Right lobe of liver (tissue), 6 donors: ENCODE results near the gene RNU2-63P. TPM values are rescaled to one million over a fixed set of nuclear protein-coding genes. Genes with fewer than 3 reads are reported as not detected.
A peak's percentile ranks its signal among the peaks of the same experiment; 100 is the strongest.

Experiments used
- ATAC-seq, 4 donors: fragments of 200-7000 bp; cut with Tn5 transposase; one replicate each; pipeline ENCODE4 v1.9.1; 2020; ENCODE audit warnings: mild to moderate bottlenecking in 4 of 4, moderate library complexity in 4 of 4
- DNase-seq, 3 donors: peaks; one replicate each; pipeline ENCODE4 v3.0.0-alpha.2; 2020
- H3K27ac ChIP-seq, 3 donors: fragments of 200-600 bp; one replicate each; pipeline ENCODE4 v1.8.0; 2022
- H3K27me3 ChIP-seq, 2 donors: fragments of 200-600 bp; one replicate each; pipeline ENCODE4 v1.8.0; 2022
- H3K36me3 ChIP-seq, 4 donors: fragments of 200-600 bp; sonication (generic) in 1 of 4; one replicate each; pipeline versions ENCODE4 v1.5.1 to v1.8.0; 2017 to 2022; ENCODE audit warnings: control low read depth in 1 of 4
- H3K4me1 ChIP-seq, 4 donors: fragments of 200-600 bp; sonication (generic) in 1 of 4; one replicate each; pipeline versions ENCODE4 v1.5.1 to v1.8.0; 2017 to 2022; ENCODE audit warnings: control low read depth in 1 of 4
- H3K4me3 ChIP-seq, 3 donors: fragments of 200-600 bp; one replicate each; pipeline ENCODE4 v1.8.0; 2022
- H3K9me3 ChIP-seq, 4 donors: fragments of 200-600 bp; sonication (generic) in 1 of 4; one replicate each; pipeline versions ENCODE4 v1.5.1 to v1.8.0; 2017 to 2022; ENCODE audit warnings: control low read depth in 1 of 4
- CTCF ChIP-seq, 4 donors: fragments of 200-600 bp in 3 of 4; fragments of 450-650 bp in 1 of 4; IDR thresholded peaks; one replicate each; pipeline versions ENCODE4 v1.5.1 to v1.8.0; 2016 to 2022; ENCODE audit warnings: antibody characterized with exemption in 4 of 4, mild to moderate bottlenecking in 2 of 4
- POLR2A ChIP-seq: fragments of 450-650 bp; IDR thresholded peaks from one replicate; pipeline ENCODE4 v1.6.1; 2017; ENCODE audit warnings: antibody characterized with exemption, mild to moderate bottlenecking
- WGBS: methylation state at CpG from one replicate; pipeline ENCODE4 v1.1.6; 2018; ENCODE audit warnings: low coverage, low lambda C conversion rate; ENCODE audit not compliant: insufficient coverage; ENCODE audit errors: missing lambda C conversion rate; 5-methylcytosine and 5-hydroxymethylcytosine counted together
- intact Hi-C, 2 donors: fragments of 100-400 bp; cut with DNase I; formaldehyde crosslinking; loops; one replicate each; pipeline versions ENCODE4 v1.11.2 to v1.14.1; 2022
- long read RNA-seq: library from polyadenylated mRNA; unstranded; transcript quantifications from one replicate; pipeline ENCODE4 v2.0.0, GENCODE V29; 2019
- total RNA-seq, 6 experiments: library from RNA; depleted of rRNA in 2 of 6; stranded (reverse); fragments of >200 nt in 2 of 6; fragmentation: NEBNext Ultra II Directional in 3 of 6; extraction: Animal tissue kit (Norgen Biotek cat#: 25700) in 3 of 6; gene quantifications; one replicate each; pipeline versions ENCODE4 v1.1.0 to v1.2.4, GENCODE V29; 2016 to 2023
- donor health status: DM: no; HTN: yes; CAD: no.
- donor health status: DM: no; HTN: no; CAD: no.
- donor health status: DM: no; HTN: no; CAD: no.
- donor health status: DM: no; HTN: yes; CAD: no.
- donor health status: DM: no; HTN: yes; CAD: no.

RNU2-63P gene
- 1 to 10 TPM in 3 of 6 experiments, not detected in 3; 2.0 to 4.2 (median 2.6) TPM for total RNA-seq
- long read RNA-seq: 0 reads

GRCh38 chr2:88016086-88016959 lies at the start of gene RNU2-63P:
Gene RNU2-63P (minus strand): TSS chr2:88016547.
- Histone ChIP-seq H3K27me3 (no peaks in the 10 kb centered on the region), H3K4me1 (peaks cover 0 to 15% (median 0%) of the 10 kb centered on the region in 4 donors), H3K27ac (peak within 1 kb of the TSS; percentile 92 to 97 (median 94)), H3K36me3 (no peaks in the 10 kb centered on the region), H3K9me3 (no peaks in the 10 kb centered on the region), H3K4me3 (peak within 1 kb of the TSS; percentile 48 to 73 (median 69))
- intact Hi-C loops: no loop called here
- WGBS: 3% methylated on average over 27 of the region's 34 CpGs
- ATAC-seq (peak; percentile 93 to 95 (median 94)), DNase-seq (peak; percentile 83 to 84 (median 83))
- TF ChIP-seq CTCF (IDR thresholded peaks at IDR 0.05) (no peak), POLR2A (peak; percentile 72)

GRCh38 chr2:88061295-88061694 lies 44.9 kb upstream of the RNU2-63P start:
- no peaks in the 10 kb centered on the region for H3K36me3 ChIP-seq
- TF ChIP-seq CTCF (IDR thresholded peaks at IDR 0.05): no peak
- TF ChIP-seq POLR2A: no peak
- WGBS: 86% methylated on average over 3 of the region's 3 CpGs
- H3K9me3 ChIP-seq: no peaks in the 10 kb centered on the region
- no peak for ATAC-seq
- intact Hi-C loops: no loop called here
- H3K4me1 ChIP-seq: peaks cover 0 to 12% (median under 1%) of the 10 kb centered on the region in 4 donors
- DNase-seq: no peak
- H3K27ac ChIP-seq: no peak overlapping the region
- H3K27me3 ChIP-seq: no peaks in the 10 kb centered on the region
- no peak overlapping the region for H3K4me3 ChIP-seq

DNA sequence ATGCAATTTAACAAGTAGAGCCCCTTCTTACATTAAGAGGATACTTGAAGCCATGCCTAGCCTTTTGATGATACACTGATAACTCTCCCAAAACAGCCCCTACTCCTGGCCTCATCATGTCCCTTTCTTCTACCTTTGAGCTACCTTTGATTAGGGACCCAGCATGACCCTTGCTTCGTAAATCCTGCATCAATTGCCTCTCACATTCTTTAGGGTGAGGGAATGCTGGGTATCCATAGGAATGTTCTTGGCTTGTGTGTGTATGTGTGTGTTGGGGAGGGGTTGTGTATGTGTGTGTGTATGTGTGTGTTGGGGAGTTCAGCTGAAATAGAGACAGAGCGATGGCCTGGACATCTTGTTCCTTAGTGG lies 44.5 kb upstream of the RNU2-63P start:
- 67% methylated on average over 1 of the region's 2 CpGs for WGBS
- ATAC-seq: no peak
- Histone ChIP-seq H3K27ac (no peak overlapping the region), H3K4me3 (no peak overlapping the region), H3K36me3 (no peaks in the 10 kb centered on the region), H3K27me3 (no peaks in the 10 kb centered on the region), H3K4me1 (peaks cover 0 to 16% (median 3%) of the 10 kb centered on the region in 4 donors), H3K9me3 (no peaks in the 10 kb centered on the region)
- intact Hi-C loops: no loop called here
- no peak for TF ChIP-seq CTCF (IDR thresholded peaks at IDR 0.05)
- TF ChIP-seq POLR2A: no peak
- DNase-seq: no peak

- H3K27me3 ChIP-seq: no peaks in the 10 kb centered on the region
- H3K9me3 ChIP-seq: no peaks in the 10 kb centered on the region
- intact Hi-C loops: loop anchor here (5.0 to 10.0 kb wide), 2 partner anchors 102 to 125 kb away; no protein-coding TSS in a partner anchor
- H3K4me1 ChIP-seq: peaks cover 0 to 16% (median 3%) of the 10 kb centered on the region in 4 donors
- ATAC-seq (peak; percentile 62 to 74 (median 68)), DNase-seq (no peak)
- WGBS: 34% methylated on average over 5 of the region's 5 CpGs
- H3K27ac ChIP-seq: no peak overlapping the region
- peak; percentile 83 to 91 (median 84) for TF ChIP-seq CTCF (IDR thresholded peaks at IDR 0.05)
- TF ChIP-seq POLR2A: no peak
- no peaks in the 10 kb centered on the region for H3K36me3 ChIP-seq
- no peak overlapping the region for H3K4me3 ChIP-seq
These were observed 43.9 kb upstream of the RNU2-63P start for GRCh38 chr2:88059979-88060906.
